DMS 273 (cell line): ENCODE measurements around the gene FAM110C.
"Not testable (repeated sequence)": the region's sequence is repeated elsewhere in the genome, so short reads cannot be mapped to it uniquely, and the experiment has no call there.

Experiments
- DNase-seq: peaks from one replicate; lab custom pipeline; 2025; ENCODE audit not compliant: unreplicated experiment; lab: John Stamatoyannopoulos, UW

The FAM110C gene

GRCh38 chr2:44748-45341 lies 1.5 kb downstream of the FAM110C start:
- no peak for DNase-seq

- DNase-seq = no peak
Measured at GRCh38 chr2:42788-43187, 3.5 kb downstream of the FAM110C start.

- DNase-seq = no peak
Measured at GRCh38 chr2:40465-40864, 5.8 kb downstream of the FAM110C start.

GRCh38 chr2:38155-38554 lies 8.2 kb downstream of the FAM110C start:
- DNase-seq = no peak

- DNase-seq = no peak
Measured at GRCh38 chr2:36318-36717, 10.0 kb downstream of the FAM110C start.

GRCh38 chr2:35852-36251 lies 10.5 kb downstream of the FAM110C start:
- DNase-seq = no peak

- no peak for DNase-seq
Measured at GRCh38 chr2:33620-34019, 12.7 kb downstream of the FAM110C start.

GRCh38 chr2:32068-32467 lies 14.2 kb downstream of the FAM110C start:
- DNase-seq = no peak

- no peak for DNase-seq
Measured at GRCh38 chr2:29253-29652, 17.1 kb downstream of the FAM110C start.

GRCh38 chr2:28406-28975 lies 17.8 kb downstream of the FAM110C start:
- DNase-seq = no peak

GRCh38 chr2:26891-27290 lies 19.4 kb downstream of the FAM110C start:
- DNase-seq = no peak

- no peak for DNase-seq
Measured at GRCh38 chr2:25543-25942, 20.8 kb downstream of the FAM110C start.

GRCh38 chr2:24591-24990 lies 21.7 kb downstream of the FAM110C start:
- not testable (repeated sequence) for DNase-seq

GRCh38 chr2:24107-24506 lies 22.2 kb downstream of the FAM110C start:
- DNase-seq = no peak

GRCh38 chr2:23283-23682 lies 23.0 kb downstream of the FAM110C start:
- DNase-seq = no peak

GRCh38 chr2:22244-22643 lies 24.1 kb downstream of the FAM110C start:
- DNase-seq = not testable (repeated sequence)

GRCh38 chr2:20259-20658 lies 26.0 kb downstream of the FAM110C start:
- not testable (repeated sequence) for DNase-seq

GRCh38 chr2:19505-19904 lies 26.8 kb downstream of the FAM110C start:
- DNase-seq = no peak

GRCh38 chr2:18402-19271 lies 27.7 kb downstream of the FAM110C start:
- DNase-seq = peak; percentile 27

GRCh38 chr2:15916-16315 lies 30.4 kb downstream of the FAM110C start:
- not testable (repeated sequence) for DNase-seq

- DNase-seq = peak; percentile 88
Measured at GRCh38 chr2:11248-11941, 34.9 kb downstream of the FAM110C start.
